Neural cell (in vitro differentiated cells): ENCODE results near the gene CCR6.

Experiments used
- CTCF ChIP-seq: fragments of 450-650 bp; IDR thresholded peaks from 2 replicates; pipeline ENCODE4 v1.5.1; 2014; ENCODE audit warnings: antibody characterized with exemption, mild to moderate bottlenecking, moderate library complexity; ENCODE audit not compliant: poor library complexity, severe bottlenecking
- EP300 ChIP-seq: fragments of 450-650 bp; conservative IDR thresholded peaks from 2 replicates; pipeline ENCODE4 v1.6.1; 2014; ENCODE audit warnings: antibody characterized with exemption, mild to moderate bottlenecking, moderate library complexity; ENCODE audit not compliant: poor library complexity, severe bottlenecking
- POLR2AphosphoS5 ChIP-seq: IDR thresholded peaks from 2 replicates; pipeline ENCODE4 v1.6.1; 2012
- REST ChIP-seq: IDR thresholded peaks from 2 replicates; pipeline ENCODE4 v1.6.1; 2012; ENCODE audit warnings: borderline replicate concordance
- SMC3 ChIP-seq: fragments of 450-650 bp; conservative IDR thresholded peaks from 2 replicates; pipeline ENCODE4 v1.6.1; 2014; ENCODE audit warnings: antibody characterized with exemption, mild to moderate bottlenecking, moderate library complexity; ENCODE audit not compliant: poor library complexity

GRCh38 chr6:167163476-167164011 lies 40.6 kb downstream of the CCR6 start:
- TF ChIP-seq CTCF (no peak), POLR2AphosphoS5 (no peak), EP300 (no peak), REST (no peak), SMC3 (no peak)
